Mesothelial cell of epicardium (in vitro differentiated cells): ENCODE measurements around the gene ASCC1. TPM values are rescaled to one million over a fixed set of nuclear protein-coding genes. Genes with fewer than 3 reads are reported as not detected.

Experiments
- DNase-seq, 2 experiments: peaks; one replicate each; pipeline ENCODE4 v3.0.0; 2021; ENCODE audit warnings: low spot score in 2 of 2; ENCODE audit not compliant: unreplicated experiment in 2 of 2
- H3K27ac Mint-ChIP-seq: 2 replicates; pipeline ENCODE4 v1.8.0; 2021; ENCODE audit warnings: mixed read lengths
- H3K27me3 Mint-ChIP-seq: 2 replicates; pipeline ENCODE4 v1.8.0; 2021; ENCODE audit warnings: low read depth, mixed read lengths
- H3K36me3 Mint-ChIP-seq: 2 replicates; pipeline ENCODE4 v1.8.0; 2021; ENCODE audit warnings: mixed read lengths
- H3K4me1 Mint-ChIP-seq: 2 replicates; pipeline ENCODE4 v1.8.0; 2021; ENCODE audit warnings: mixed read lengths
- H3K4me3 Mint-ChIP-seq: 2 replicates; pipeline ENCODE4 v1.8.0; 2021; ENCODE audit warnings: mild to moderate bottlenecking, moderate library complexity, mixed read lengths
- H3K9me3 Mint-ChIP-seq: 2 replicates; pipeline ENCODE4 v1.8.0; 2021; ENCODE audit warnings: mixed read lengths
- total RNA-seq: library from RNA; stranded (reverse); gene quantifications from 3 replicates; pipeline ENCODE4 v1.2.1, GENCODE V29; 2021
- TF ChIP-seq, protein P1 (sequence below): fragments of 200-600 bp; sonication (generic); IDR thresholded peaks from one replicate; pipeline ENCODE4 v1.5.0; 2021; ENCODE audit warnings: antibody characterized with exemption; ENCODE audit not compliant: unreplicated experiment

The ASCC1 gene
- total RNA-seq, 1 donor from 2014 or later = 36.6 TPM

DNA sequence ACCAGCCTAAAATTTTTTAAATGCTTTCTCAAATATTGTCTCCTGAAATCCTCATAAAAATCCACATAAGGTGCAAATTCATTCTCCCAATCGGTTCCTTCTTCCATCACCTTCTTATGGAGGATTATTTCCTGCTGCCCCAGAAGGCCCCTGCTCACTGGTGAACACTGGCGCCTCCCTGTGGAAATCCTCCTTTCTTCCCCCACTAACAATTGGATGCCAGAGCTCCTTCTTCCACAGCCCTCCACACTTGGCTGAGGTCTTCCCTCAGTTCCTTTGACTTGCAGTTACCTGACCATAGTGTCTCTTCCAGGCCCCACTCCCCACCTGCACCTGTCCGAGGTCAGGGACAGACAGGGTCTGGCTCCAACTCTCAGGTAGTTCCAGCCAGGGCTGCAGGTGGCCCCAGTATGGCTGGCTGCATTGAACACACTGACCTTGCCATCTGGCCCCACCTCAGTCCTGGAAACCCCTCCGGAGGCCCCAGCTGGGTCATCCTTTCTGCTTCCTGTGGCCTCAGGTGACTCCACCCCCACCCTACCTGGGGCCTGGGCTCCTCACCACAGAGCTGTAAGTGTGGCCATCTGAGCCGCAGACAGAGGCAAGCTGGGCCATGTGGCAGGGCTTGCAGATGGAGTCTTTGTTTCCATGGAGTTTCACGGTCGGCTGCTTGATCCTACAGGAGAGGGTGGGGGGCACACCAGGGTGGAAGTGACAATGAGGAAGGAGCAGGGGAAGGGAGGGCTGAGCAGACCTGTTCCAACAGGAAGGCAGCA lies 146.1 kb downstream of the ASCC1 start:
- Mint-ChIP-seq H3K27ac (no peak overlapping the region), H3K4me1 (peaks cover 16% of the 10 kb centered on the region), H3K9me3 (peaks cover 5% of the 10 kb centered on the region), H3K4me3 (no peak overlapping the region), H3K27me3 (no peaks in the 10 kb centered on the region), H3K36me3 (peaks cover 5% of the 10 kb centered on the region)
- TF ChIP-seq, protein P1, sequence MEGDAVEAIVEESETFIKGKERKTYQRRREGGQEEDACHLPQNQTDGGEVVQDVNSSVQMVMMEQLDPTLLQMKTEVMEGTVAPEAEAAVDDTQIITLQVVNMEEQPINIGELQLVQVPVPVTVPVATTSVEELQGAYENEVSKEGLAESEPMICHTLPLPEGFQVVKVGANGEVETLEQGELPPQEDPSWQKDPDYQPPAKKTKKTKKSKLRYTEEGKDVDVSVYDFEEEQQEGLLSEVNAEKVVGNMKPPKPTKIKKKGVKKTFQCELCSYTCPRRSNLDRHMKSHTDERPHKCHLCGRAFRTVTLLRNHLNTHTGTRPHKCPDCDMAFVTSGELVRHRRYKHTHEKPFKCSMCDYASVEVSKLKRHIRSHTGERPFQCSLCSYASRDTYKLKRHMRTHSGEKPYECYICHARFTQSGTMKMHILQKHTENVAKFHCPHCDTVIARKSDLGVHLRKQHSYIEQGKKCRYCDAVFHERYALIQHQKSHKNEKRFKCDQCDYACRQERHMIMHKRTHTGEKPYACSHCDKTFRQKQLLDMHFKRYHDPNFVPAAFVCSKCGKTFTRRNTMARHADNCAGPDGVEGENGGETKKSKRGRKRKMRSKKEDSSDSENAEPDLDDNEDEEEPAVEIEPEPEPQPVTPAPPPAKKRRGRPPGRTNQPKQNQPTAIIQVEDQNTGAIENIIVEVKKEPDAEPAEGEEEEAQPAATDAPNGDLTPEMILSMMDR = no peak
- no peak for DNase-seq

DNA sequence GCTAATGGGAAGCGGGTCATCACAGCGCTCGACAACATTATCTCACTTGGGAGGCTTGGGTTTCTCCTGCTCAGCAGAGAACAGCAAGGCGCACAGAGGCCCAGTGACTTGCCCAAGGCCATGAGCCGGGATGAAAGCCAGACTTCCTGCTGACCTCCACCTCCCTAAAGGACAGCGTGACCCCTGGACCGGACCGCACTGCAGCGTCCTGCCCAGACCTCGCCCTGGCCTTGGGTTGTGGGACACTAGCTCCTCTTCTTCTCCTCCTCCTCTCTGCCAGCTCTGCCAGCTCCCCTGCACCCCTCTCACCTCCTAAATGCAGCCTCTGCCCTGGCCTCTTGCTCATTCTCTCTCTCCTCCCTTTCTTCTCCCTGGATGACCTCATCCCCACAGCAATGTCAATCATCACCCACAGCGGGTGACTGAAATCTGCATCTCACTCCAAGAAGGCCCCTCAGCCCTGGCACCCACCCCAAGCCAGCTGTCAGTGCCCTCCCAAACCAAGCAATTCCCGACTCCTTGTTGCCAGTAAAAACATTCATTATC lies 147.1 kb downstream of the ASCC1 start:
- TF ChIP-seq, protein P1 = no peak
- Mint-ChIP-seq H3K27ac (no peak overlapping the region), H3K36me3 (peaks cover 5% of the 10 kb centered on the region), H3K4me1 (peaks cover 16% of the 10 kb centered on the region), H3K27me3 (no peaks in the 10 kb centered on the region), H3K9me3 (peaks cover 5% of the 10 kb centered on the region), H3K4me3 (no peak overlapping the region)
- DNase-seq = no peak

DNA sequence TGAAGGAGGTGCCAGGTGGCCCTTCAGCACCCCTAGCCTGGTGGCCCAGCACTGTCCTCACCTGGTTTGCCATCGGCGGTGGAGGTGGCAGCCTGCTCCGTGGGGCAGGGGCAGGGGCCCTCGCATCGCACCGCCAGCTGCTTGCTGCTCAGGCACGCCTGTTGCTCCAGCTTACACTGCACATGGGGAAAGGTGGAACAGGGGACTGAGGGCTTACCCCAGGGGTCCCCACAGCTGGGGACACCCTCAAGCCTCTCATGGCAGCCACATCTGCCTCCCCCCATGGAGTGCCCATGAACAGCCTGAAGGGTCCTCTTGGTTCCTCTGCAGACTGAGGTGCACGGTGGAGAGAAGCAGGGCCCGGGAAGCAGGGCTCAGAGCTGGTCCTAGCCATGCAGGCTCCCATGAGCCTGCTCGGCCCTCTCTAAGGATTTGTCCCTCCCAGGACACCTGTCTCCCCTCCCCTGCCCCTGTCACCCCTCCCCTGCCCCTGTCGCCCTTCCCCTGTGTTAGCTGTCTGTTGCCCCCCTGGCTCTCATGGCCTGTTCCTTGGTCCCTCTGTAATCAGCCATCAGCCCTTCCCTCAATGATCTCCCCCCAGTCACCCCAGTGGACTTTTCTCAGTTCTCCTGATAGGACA lies 147.8 kb downstream of the ASCC1 start:
- H3K4me3 Mint-ChIP-seq = no peak overlapping the region
- no peak for DNase-seq
- H3K36me3 Mint-ChIP-seq = peaks cover 5% of the 10 kb centered on the region
- peaks cover 5% of the 10 kb centered on the region for H3K9me3 Mint-ChIP-seq
- H3K27me3 Mint-ChIP-seq = no peaks in the 10 kb centered on the region
- no peak overlapping the region for H3K27ac Mint-ChIP-seq
- H3K4me1 Mint-ChIP-seq = peaks cover 16% of the 10 kb centered on the region
- TF ChIP-seq, protein P1 = no peak

DNA sequence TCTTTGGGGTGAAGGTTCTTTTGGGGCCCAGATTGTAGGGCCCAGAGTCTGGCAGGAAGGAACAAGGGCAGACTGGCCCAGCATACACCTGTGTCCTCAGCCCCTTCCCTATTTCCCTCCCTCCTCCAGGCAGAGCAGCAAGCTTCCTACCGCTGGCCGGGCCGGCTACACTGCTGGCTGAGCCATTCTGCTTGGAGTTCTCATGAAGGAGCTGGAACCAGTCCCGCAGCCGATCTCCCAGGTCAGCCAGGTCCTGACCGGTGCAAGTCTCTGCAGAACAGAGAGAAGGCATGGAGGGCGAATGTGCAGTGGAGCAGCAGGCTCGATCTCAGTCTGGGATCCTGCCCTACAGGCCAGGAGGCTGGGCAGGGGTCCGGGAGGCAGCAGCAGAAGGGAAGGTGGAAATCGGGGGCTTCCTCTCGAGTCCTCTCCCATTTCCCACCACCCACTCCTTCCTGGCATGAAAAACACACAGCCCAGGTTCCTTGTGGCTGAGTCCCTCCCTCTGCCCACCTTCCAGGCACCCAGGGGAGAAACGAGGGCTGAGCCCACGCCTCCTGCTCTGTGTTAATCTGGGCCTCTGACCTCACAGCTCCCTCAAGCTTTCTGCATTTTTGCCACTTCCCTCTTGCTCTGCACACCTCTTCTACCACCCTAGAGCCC lies 148.5 kb downstream of the ASCC1 start:
- TF ChIP-seq, protein P1 = no peak
- Mint-ChIP-seq H3K9me3 (peaks cover 5% of the 10 kb centered on the region), H3K4me3 (no peak overlapping the region), H3K27me3 (no peaks in the 10 kb centered on the region), H3K27ac (no peak overlapping the region), H3K4me1 (peaks cover 16% of the 10 kb centered on the region), H3K36me3 (peaks cover 5% of the 10 kb centered on the region)
- no peak for DNase-seq

DNA sequence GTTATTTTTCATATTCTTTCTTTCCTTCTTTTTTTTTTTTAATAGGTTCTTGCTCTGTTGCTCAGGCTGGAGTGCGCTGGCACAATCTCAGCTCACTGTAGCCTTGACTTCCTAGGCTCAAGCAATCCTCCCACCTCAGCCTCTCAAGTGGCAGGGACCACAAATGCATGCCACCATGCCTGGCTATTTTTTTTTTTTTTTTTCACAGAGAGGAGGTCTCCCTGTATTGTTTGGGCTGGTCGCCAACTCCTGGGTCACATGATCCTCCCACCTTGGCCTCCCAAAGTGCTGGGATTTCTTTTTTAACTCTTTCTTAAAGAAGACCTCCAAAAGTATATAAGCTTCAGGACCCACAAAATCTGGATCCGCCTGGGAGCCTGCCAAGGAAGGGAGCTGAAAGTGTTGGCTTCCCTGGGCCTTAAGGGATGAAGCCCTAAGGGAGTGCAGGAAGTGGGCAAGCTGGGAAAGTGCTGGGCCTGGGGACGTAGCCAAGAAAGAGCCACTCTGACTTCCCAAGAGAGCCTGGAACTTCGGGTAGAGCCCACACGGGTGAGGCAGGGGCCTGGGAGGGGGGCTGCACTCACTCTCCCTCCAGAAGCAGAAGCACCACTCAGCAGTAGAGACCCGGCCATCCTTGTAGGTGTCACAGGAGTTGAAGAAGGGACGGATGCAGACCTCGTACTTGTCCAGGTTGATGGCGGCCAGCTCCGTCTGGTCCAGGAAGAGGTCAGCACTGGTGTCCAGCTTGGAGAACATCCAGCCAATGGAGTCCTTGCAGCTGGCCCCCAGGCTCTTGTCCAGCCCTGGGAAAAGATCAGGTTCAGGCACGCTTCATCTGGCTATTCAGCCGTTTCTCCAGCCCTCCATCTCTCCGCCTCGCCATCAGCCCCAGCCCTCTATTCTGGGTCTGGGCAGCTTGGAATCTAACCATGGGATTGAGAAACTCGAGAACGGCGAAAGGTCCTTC lies 149.5 kb downstream of the ASCC1 start:
- Mint-ChIP-seq H3K4me3 (no peak overlapping the region), H3K4me1 (peaks cover 16% of the 10 kb centered on the region), H3K27me3 (no peaks in the 10 kb centered on the region), H3K9me3 (peaks cover 3% of the 10 kb centered on the region), H3K36me3 (peaks cover 3% of the 10 kb centered on the region), H3K27ac (no peak overlapping the region)
- TF ChIP-seq, protein P1 = no peak
- DNase-seq = no peak
